WTC11 (cell line): ENCODE results near the gene KRTAP10-9. TPM values are rescaled to one million over a fixed set of nuclear protein-coding genes. Genes with fewer than 3 reads are reported as not detected.
"Not testable (repeated sequence)": the region's sequence is repeated elsewhere in the genome, so short reads cannot be mapped to it uniquely, and the experiment has no call there.

Source experiments
- ATAC-seq: fragments of 200-7000 bp; cut with Tn5 transposase; 2 replicates; pipeline ENCODE4 v1.10.0; 2021; ENCODE audit warnings: mild to moderate bottlenecking, moderate library complexity
- CTCF ChIA-PET: fragments of 300-600 bp; sonication (Branson Sonifier 250); formaldehyde crosslinking; loops from one replicate; lab custom pipeline; 2021; ENCODE audit warnings: antibody characterized with exemption; lab: Charles Lee
- POLR2A ChIA-PET: fragments of 350-600 bp; sonication (Branson Sonifier 250); formaldehyde crosslinking; loops from one replicate; lab custom pipeline; 2021; ENCODE audit warnings: antibody characterized with exemption; lab: Charles Lee
- DNase-seq: peaks from one replicate; pipeline ENCODE4 v3.0.0; 2021; ENCODE audit warnings: low spot score
- H3K27ac Mint-ChIP-seq: 2 replicates; pipeline ENCODE4 v1.8.0; 2021; ENCODE audit warnings: mixed read lengths
- H3K27me3 Mint-ChIP-seq: 2 replicates; pipeline ENCODE4 v1.8.0; 2021; ENCODE audit warnings: low read depth, mild to moderate bottlenecking, moderate library complexity, mixed read lengths
- H3K36me3 Mint-ChIP-seq: 2 replicates; pipeline ENCODE4 v1.8.0; 2021; ENCODE audit warnings: mixed read lengths
- H3K4me1 Mint-ChIP-seq: 2 replicates; pipeline ENCODE4 v1.8.0; 2022; ENCODE audit warnings: mixed read lengths
- H3K4me3 Mint-ChIP-seq: 2 replicates; pipeline ENCODE4 v1.8.0; 2021; ENCODE audit warnings: mild to moderate bottlenecking, moderate library complexity, mixed read lengths
- H3K9me3 Mint-ChIP-seq: 2 replicates; pipeline ENCODE4 v1.8.0; 2021; ENCODE audit warnings: mixed read lengths
- ARID4B ChIP-seq: sonication (generic); formaldehyde crosslinking; IDR thresholded peaks from 2 replicates; pipeline ENCODE4 v1.8.0; 2023; ENCODE audit warnings: missing genetic modification reagents, mild to moderate bottlenecking, borderline replicate concordance
- E2F4 ChIP-seq: sonication (generic); formaldehyde crosslinking; IDR thresholded peaks from 2 replicates; pipeline ENCODE4 v1.8.1; 2022; ENCODE audit warnings: low read depth, mild to moderate bottlenecking, moderate library complexity, missing genetic modification reagents, borderline replicate concordance
- E2F5 ChIP-seq: sonication (generic); formaldehyde crosslinking; IDR thresholded peaks from 2 replicates; pipeline ENCODE4 v1.8.1; 2022; ENCODE audit warnings: mild to moderate bottlenecking, moderate library complexity, missing genetic modification reagents
- ERG ChIP-seq: fragments of 250-450 bp; sonication (Bioruptor Pico); IDR thresholded peaks from 2 replicates; pipeline ENCODE4 v1.8.0; 2021; ENCODE audit warnings: mild to moderate bottlenecking
- FOXK1 ChIP-seq: sonication (generic); formaldehyde crosslinking; IDR thresholded peaks from 2 replicates; pipeline ENCODE4 v1.8.0; 2022; ENCODE audit warnings: mild to moderate bottlenecking, moderate library complexity, missing genetic modification reagents
- IRF2 ChIP-seq: sonication (generic); formaldehyde crosslinking; IDR thresholded peaks from 2 replicates; pipeline ENCODE4 v1.8.0; 2022; ENCODE audit warnings: low read depth, missing genetic modification reagents, borderline replicate concordance
- JAZF1 ChIP-seq: fragments of 250-450 bp; sonication (Bioruptor Pico); IDR thresholded peaks from 2 replicates; pipeline ENCODE4 v1.9.0; 2021; ENCODE audit warnings: moderate library complexity, mild to moderate bottlenecking, inconsistent platforms
- MYBL2 ChIP-seq: sonication (generic); formaldehyde crosslinking; IDR thresholded peaks from 2 replicates; pipeline ENCODE4 v1.8.1; 2023; ENCODE audit warnings: mild to moderate bottlenecking, moderate library complexity, missing genetic modification reagents
- NFE2L1 ChIP-seq: sonication (generic); formaldehyde crosslinking; IDR thresholded peaks from 2 replicates; pipeline ENCODE4 v1.8.1; 2023; ENCODE audit warnings: missing genetic modification reagents
- NR1H2 ChIP-seq: sonication (generic); formaldehyde crosslinking; IDR thresholded peaks from 2 replicates; pipeline ENCODE4 v1.9.0; 2021; ENCODE audit warnings: mild to moderate bottlenecking, moderate library complexity, missing genetic modification reagents
- PREB ChIP-seq: sonication (generic); formaldehyde crosslinking; IDR thresholded peaks from 2 replicates; pipeline ENCODE4 v1.8.1; 2022; ENCODE audit warnings: mild to moderate bottlenecking, missing genetic modification reagents, moderate library complexity, borderline replicate concordance
- RELA ChIP-seq: sonication (generic); formaldehyde crosslinking; IDR thresholded peaks from 2 replicates; pipeline ENCODE4 v1.8.1; 2022; ENCODE audit warnings: missing genetic modification reagents, mild to moderate bottlenecking, borderline replicate concordance
- TP53 ChIP-seq: sonication (generic); formaldehyde crosslinking; IDR thresholded peaks from 2 replicates; pipeline ENCODE4 v1.8.1; 2023; ENCODE audit warnings: mild to moderate bottlenecking, missing genetic modification reagents
- ZNF396 ChIP-seq: fragments of 250-450 bp; sonication (Bioruptor Pico); IDR thresholded peaks from 2 replicates; pipeline ENCODE4 v1.8.0; 2021; ENCODE audit warnings: mild to moderate bottlenecking, moderate library complexity, borderline replicate concordance
- ZNF416 ChIP-seq: fragments of 250-450 bp; sonication (Bioruptor Pico); IDR thresholded peaks from 2 replicates; pipeline ENCODE4 v1.9.0; 2021; ENCODE audit warnings: mild to moderate bottlenecking, inconsistent platforms
- ZNF425 ChIP-seq: fragments of 250-450 bp; sonication (Bioruptor Pico); conservative IDR thresholded peaks from 2 replicates; pipeline ENCODE4 v1.9.0; 2021; ENCODE audit warnings: mild to moderate bottlenecking
- ZNF671 ChIP-seq: fragments of 250-450 bp; sonication (Bioruptor Pico); IDR thresholded peaks from 2 replicates; pipeline ENCODE4 v1.8.0; 2021; ENCODE audit warnings: mild to moderate bottlenecking
- total RNA-seq: library from RNA; stranded (reverse); gene quantifications from 3 replicates; pipeline ENCODE4 v1.2.3, GENCODE V29; 2021

KRTAP10-9 gene
- total RNA-seq, 1 experiment from 2014 or later: not detected

GRCh38 chr21:44589586-44590305 is 37.1 kb upstream of the KRTAP10-9 start (continued):
- TF ChIP-seq E2F4 (no peak), ZNF396 (CRISPR knock-in tag) (no peak), IRF2 (no peak)
- TF ChIP-seq, all 79 proteins: peak for 0

GRCh38 chr21:44590311-44590721 is 36.6 kb upstream of the KRTAP10-9 start:
- ChIA-PET CTCF (no interaction called here), POLR2A (no interaction called here)
- Mint-ChIP-seq H3K27ac (no peak overlapping the region), H3K36me3 (no peaks in the 10 kb centered on the region), H3K4me1 (peaks cover 22% of the 10 kb centered on the region), H3K27me3 (peaks cover 3% of the 10 kb centered on the region; the same call in 1 of the 2 replicates), H3K4me3 (no peak overlapping the region), H3K9me3 (peaks cover 23% of the 10 kb centered on the region)
- no peak for TF ChIP-seq FOXK1 (CRISPR knock-in tag)
- TF ChIP-seq ZNF425 (CRISPR knock-in tag): no peak
- no peak for TF ChIP-seq JAZF1 (CRISPR knock-in tag)
- TF ChIP-seq NFE2L1 (CRISPR knock-in tag): no peak
- TF ChIP-seq ERG (CRISPR knock-in tag): no peak
- no peak for TF ChIP-seq IRF2
- no peak for TF ChIP-seq ZNF671 (CRISPR knock-in tag)
- no peak for TF ChIP-seq ZNF416 (CRISPR knock-in tag)
- TF ChIP-seq NR1H2 (CRISPR knock-in tag): no peak
- TF ChIP-seq MYBL2 (CRISPR knock-in tag): no peak
- no peak for TF ChIP-seq TP53 (CRISPR knock-in tag)
- TF ChIP-seq E2F5 (CRISPR knock-in tag): no peak
- TF ChIP-seq ARID4B (CRISPR knock-in tag): no peak
- no peak for TF ChIP-seq RELA (CRISPR knock-in tag)
- TF ChIP-seq PREB: no peak
- DNase-seq: no peak
- ATAC-seq: no peak

- H3K27ac Mint-ChIP-seq, H3K27me3 Mint-ChIP-seq, DNase-seq, H3K4me3 Mint-ChIP-seq, ATAC-seq, POLR2A ChIA-PET, H3K36me3 Mint-ChIP-seq, CTCF ChIA-PET: not testable (repeated sequence)
- peaks cover 24% of the 10 kb centered on the region for H3K4me1 Mint-ChIP-seq
- peaks cover 18% of the 10 kb centered on the region for H3K9me3 Mint-ChIP-seq
Measured at GRCh38 chr21:44590897-44591800, 35.7 kb upstream of the KRTAP10-9 start.

- H3K27ac Mint-ChIP-seq, H3K36me3 Mint-ChIP-seq, ATAC-seq, H3K4me3 Mint-ChIP-seq, DNase-seq, H3K27me3 Mint-ChIP-seq, POLR2A ChIA-PET: not testable (repeated sequence)
- CTCF ChIA-PET: interaction anchor here (0.6 to 1.4 kb wide), 4 partner anchors 14 to 81 kb away, joined by 3 to 6 read pairs (median 3); no protein-coding TSS in a partner anchor
- H3K9me3 Mint-ChIP-seq: peaks cover 14% of the 10 kb centered on the region
- H3K4me1 Mint-ChIP-seq: peaks cover 24% of the 10 kb centered on the region
Measured at GRCh38 chr21:44591801-44592130, 35.1 kb upstream of the KRTAP10-9 start.
